DND-41 (cell line): ENCODE data around the gene RELL2.

ENCODE experiments used
- ATAC-seq: fragments of 200-7000 bp; cut with Tn5 transposase; 3 replicates; pipeline ENCODE4 v1.9.1; 2021; ENCODE audit warnings: low read depth; ENCODE audit not compliant: insufficient read depth
- DNase-seq: peaks from one replicate; pipeline ENCODE4 v3.0.0-alpha.2; 2020
- H2AFZ ChIP-seq: 2 replicates; pipeline ENCODE4 v1.6.0; 2012; ENCODE audit warnings: low read depth, low read length
- H3K27ac ChIP-seq: 2 replicates; pipeline ENCODE4 v1.5.1; 2012; ENCODE audit warnings: low read length, inconsistent platforms
- H3K27me3 ChIP-seq: fragments of 200-600 bp; sonication (generic); 2 replicates; pipeline ENCODE4 v1.6.0; 2012; ENCODE audit warnings: low read length, mild to moderate bottlenecking, inconsistent platforms; ENCODE audit not compliant: insufficient read depth, poor library complexity
- H3K36me3 ChIP-seq: 2 replicates; pipeline ENCODE4 v1.5.1; 2012; ENCODE audit warnings: low read length, inconsistent platforms; ENCODE audit not compliant: insufficient read depth
- H3K4me1 ChIP-seq: 2 replicates; pipeline ENCODE4 v1.5.1; 2012; ENCODE audit warnings: mild to moderate bottlenecking, low read length; ENCODE audit not compliant: insufficient read depth
- H3K4me2 ChIP-seq: 2 replicates; pipeline ENCODE4 v1.6.0; 2012; ENCODE audit warnings: mild to moderate bottlenecking, moderate library complexity, low read length, inconsistent platforms; ENCODE audit not compliant: insufficient read depth
- H3K4me3 ChIP-seq, 2 experiments: fragments of 200-600 bp in 1 of 2; shearing (Covaris generic) in 1 of 2; 2 replicates each; pipeline ENCODE4 v1.5.1; 2012 to 2016; ENCODE audit warnings: inconsistent platforms in 2 of 2, low read length in 2 of 2, mild to moderate bottlenecking in 2 of 2, low read depth in 1 of 2, moderate library complexity in 1 of 2
- H3K79me2 ChIP-seq: 2 replicates; pipeline ENCODE4 v1.6.0; 2012; ENCODE audit warnings: low read length, inconsistent platforms; ENCODE audit not compliant: insufficient read depth
- H3K9ac ChIP-seq: 2 replicates; pipeline ENCODE4 v1.6.0; 2012; ENCODE audit warnings: low read depth, mild to moderate bottlenecking, inconsistent platforms, low read length, moderate library complexity
- H3K9me3 ChIP-seq: 2 replicates; pipeline ENCODE4 v1.5.1; 2012; ENCODE audit warnings: low read length, moderate library complexity, mild to moderate bottlenecking, inconsistent platforms; ENCODE audit not compliant: insufficient read depth, severe bottlenecking
- H4K20me1 ChIP-seq: 2 replicates; pipeline ENCODE4 v1.6.0; 2012; ENCODE audit warnings: low read length; ENCODE audit not compliant: insufficient read depth
- CTCF ChIP-seq: IDR thresholded peaks from 2 replicates; pipeline ENCODE4 v1.5.1; 2012; ENCODE audit warnings: borderline replicate concordance, low read length, moderate library complexity, mild to moderate bottlenecking; ENCODE audit not compliant: poor library complexity, severe bottlenecking; ENCODE audit errors: extremely low read depth
- EZH2 ChIP-seq: IDR thresholded peaks from 3 replicates; pipeline ENCODE4 v1.6.1; 2012; ENCODE audit warnings: borderline replicate concordance, low read depth, mild to moderate bottlenecking, moderate library complexity, low read length, inconsistent platforms; ENCODE audit not compliant: severe bottlenecking

RELL2 gene

GRCh38 chr5:141617128-141617527 lies 19.7 kb upstream of the RELL2 start:
- H3K79me2 ChIP-seq = peaks cover 70% of the 10 kb centered on the region
- H3K27me3 ChIP-seq = no peaks in the 10 kb centered on the region
- no peak for DNase-seq
- H3K9me3 ChIP-seq = no peaks in the 10 kb centered on the region
- TF ChIP-seq EZH2 (no peak), CTCF (no peak)
- peak overlapping the region; percentile 69 to 87; a peak in 3 of 4 replicates for H3K4me3 ChIP-seq
- no peak for ATAC-seq
- H3K36me3 ChIP-seq = peaks cover 39% of the 10 kb centered on the region
- H3K4me2 ChIP-seq = peak overlapping the region; percentile 77
- H3K27ac ChIP-seq = peak overlapping the region; percentile 68; the same call in 1 of the 2 replicates
- H4K20me1 ChIP-seq = peaks cover 14% of the 10 kb centered on the region; the same call in 1 of the 2 replicates
- H2AFZ ChIP-seq = no peak overlapping the region
- H3K4me1 ChIP-seq = peaks cover 62% of the 10 kb centered on the region
- H3K9ac ChIP-seq = peak overlapping the region; percentile 97

- Histone ChIP-seq H3K9me3 (no peaks in the 10 kb centered on the region), H3K4me1 (peaks cover 57% of the 10 kb centered on the region), H3K36me3 (peaks cover 40% of the 10 kb centered on the region), H3K4me2 (peak overlapping the region; percentile 77), H3K4me3 (peak overlapping the region; percentile 69 to 87; a peak in 3 of 4 replicates), H3K79me2 (peaks cover 64% of the 10 kb centered on the region), H3K27me3 (no peaks in the 10 kb centered on the region), H3K9ac (peak overlapping the region; percentile 97), H4K20me1 (peaks cover 14% of the 10 kb centered on the region; the same call in 1 of the 2 replicates), H3K27ac (peak overlapping the region; percentile 68), H2AFZ (no peak overlapping the region)
- DNase-seq (no peak), ATAC-seq (no peak)
- TF ChIP-seq CTCF = no peak
- TF ChIP-seq EZH2 = no peak
These were observed 19.1 kb upstream of the RELL2 start for GRCh38 chr5:141617682-141618029.

- peak overlapping the region; percentile 69 to 87 for H3K4me3 ChIP-seq
- ATAC-seq = peak; percentile 38
- H2AFZ ChIP-seq = peak overlapping the region; percentile 66
These were observed 18.6 kb upstream of the RELL2 start for GRCh38 chr5:141618030-141618803.

More at GRCh38 chr5:141618030-141618803, 18.6 kb upstream of the RELL2 start:
- peak overlapping the region; percentile 97 for H3K9ac ChIP-seq
- H3K27ac ChIP-seq = peak overlapping the region; percentile 68
- no peaks in the 10 kb centered on the region for H3K9me3 ChIP-seq
- peaks cover 59% of the 10 kb centered on the region for H3K79me2 ChIP-seq
- peak overlapping the region; percentile 77 for H3K4me2 ChIP-seq
- H4K20me1 ChIP-seq = peaks cover 14% of the 10 kb centered on the region; the same call in 1 of the 2 replicates
- peaks cover 46% of the 10 kb centered on the region for H3K36me3 ChIP-seq
- peak; percentile 60 for DNase-seq
- no peaks in the 10 kb centered on the region for H3K27me3 ChIP-seq
- peaks cover 51% of the 10 kb centered on the region for H3K4me1 ChIP-seq
- TF ChIP-seq EZH2 (no peak), CTCF (no peak)
